Liver (tissue), 3 donors: ENCODE data around the gene TRIM25.

Source experiments
- CTCF ChIP-seq: fragments of 150-350 bp; IDR thresholded peaks from 2 replicates; pipeline ENCODE4 v1.5.1; 2017; ENCODE audit warnings: improper control_type of control experiment, low read depth, low read length; ENCODE audit not compliant: missing input control
- FOXA1 ChIP-seq: IDR thresholded peaks from 2 replicates; pipeline ENCODE4 v1.6.1; 2016; ENCODE audit warnings: antibody characterized with exemption
- GABPA ChIP-seq, 2 donors: IDR thresholded peaks in 1 of 2; conservative IDR thresholded peaks in 1 of 2; 2 replicates each; pipeline ENCODE4 v1.6.1; 2016; ENCODE audit warnings: antibody characterized with exemption in 2 of 2, mild to moderate bottlenecking in 1 of 2, moderate library complexity in 1 of 2
- MAX ChIP-seq: IDR thresholded peaks from 2 replicates; pipeline ENCODE4 v1.6.1; 2016; ENCODE audit warnings: antibody characterized with exemption
- RAD21 ChIP-seq, 2 donors: IDR thresholded peaks; 2 replicates each; pipeline ENCODE4 v1.6.1; 2016; ENCODE audit warnings: antibody characterized with exemption in 2 of 2, mild to moderate bottlenecking in 2 of 2
- REST ChIP-seq: IDR thresholded peaks from 2 replicates; pipeline ENCODE4 v1.6.1; 2016; ENCODE audit warnings: antibody characterized with exemption, mild to moderate bottlenecking
- RXRA ChIP-seq, 2 donors: IDR thresholded peaks; 2 replicates each; pipeline ENCODE4 v1.6.1; 2017 to 2018; ENCODE audit warnings: antibody characterized with exemption in 2 of 2, mild to moderate bottlenecking in 1 of 2
- SP1 ChIP-seq: IDR thresholded peaks from 2 replicates; pipeline ENCODE4 v1.6.1; 2018; ENCODE audit warnings: antibody characterized with exemption, mild to moderate bottlenecking
- donor health status: healthy.
- donor health status: healthy.

- TF ChIP-seq CTCF, result no peak
- no peak for TF ChIP-seq RXRA (IDR thresholded peaks at IDR 0.05)
- TF ChIP-seq MAX, result no peak
- TF ChIP-seq RAD21 (IDR thresholded peaks at IDR 0.05), result no peak
- no peak for TF ChIP-seq FOXA1
- TF ChIP-seq SP1, result no peak
- no peak for TF ChIP-seq GABPA (IDR thresholded peaks at IDR 0.05 in 1 of 2, conservative IDR thresholded peaks at IDR 0.05 in 1 of 2)
- no peak for TF ChIP-seq REST
Observed at GRCh38 chr17:56887105-56887504, 26.7 kb downstream of the TRIM25 start.
